Endothelial cell (in vitro differentiated cells): ENCODE data around the gene PMM2. TPM values are rescaled to one million over a fixed set of nuclear protein-coding genes. Genes with fewer than 3 reads are reported as not detected.
A peak's percentile ranks its signal among the peaks of the same experiment; 100 is the strongest.

Source experiments
- DNase-seq: peaks from one replicate; pipeline ENCODE4 v3.0.0; 2021; ENCODE audit warnings: low spot score
- H3K27ac Mint-ChIP-seq: one replicate; pipeline ENCODE4 v1.8.0; 2021; ENCODE audit warnings: mixed read lengths, inconsistent platforms; ENCODE audit not compliant: unreplicated experiment
- H3K27me3 Mint-ChIP-seq: one replicate; pipeline ENCODE4 v1.8.0; 2021; ENCODE audit warnings: mild to moderate bottlenecking, moderate library complexity, mixed read lengths, inconsistent platforms; ENCODE audit not compliant: unreplicated experiment
- H3K36me3 Mint-ChIP-seq: one replicate; pipeline ENCODE4 v1.8.0; 2021; ENCODE audit warnings: mild to moderate bottlenecking, low read depth, mixed read lengths, inconsistent platforms; ENCODE audit not compliant: unreplicated experiment
- H3K4me1 Mint-ChIP-seq: one replicate; pipeline ENCODE4 v1.8.0; 2021; ENCODE audit warnings: mild to moderate bottlenecking, mixed read lengths, inconsistent platforms; ENCODE audit not compliant: unreplicated experiment
- H3K4me3 Mint-ChIP-seq: one replicate; pipeline ENCODE4 v1.8.0; 2021; ENCODE audit warnings: mild to moderate bottlenecking, mixed read lengths, inconsistent platforms; ENCODE audit not compliant: unreplicated experiment
- H3K9me3 Mint-ChIP-seq: one replicate; pipeline ENCODE4 v1.8.0; 2021; ENCODE audit warnings: mixed read lengths, inconsistent platforms; ENCODE audit not compliant: unreplicated experiment
- total RNA-seq: library from RNA; stranded (reverse); fragmentation: NEBNext Ultra II Directional; extraction: Animal tissue kit (Norgen Biotek cat#: 25700); gene quantifications from one replicate; pipeline ENCODE4 v1.2.1, GENCODE V29; 2021; ENCODE audit not compliant: unreplicated experiment
- TF ChIP-seq, protein P1 (sequence below): fragments of 200-600 bp; sonication (generic); IDR thresholded peaks from one replicate; pipeline ENCODE4 v1.5.0; 2021; ENCODE audit warnings: antibody characterized with exemption; ENCODE audit not compliant: unreplicated experiment

The PMM2 gene
- total RNA-seq, 1 donor from 2014 or later, result 19.3 TPM

DNA sequence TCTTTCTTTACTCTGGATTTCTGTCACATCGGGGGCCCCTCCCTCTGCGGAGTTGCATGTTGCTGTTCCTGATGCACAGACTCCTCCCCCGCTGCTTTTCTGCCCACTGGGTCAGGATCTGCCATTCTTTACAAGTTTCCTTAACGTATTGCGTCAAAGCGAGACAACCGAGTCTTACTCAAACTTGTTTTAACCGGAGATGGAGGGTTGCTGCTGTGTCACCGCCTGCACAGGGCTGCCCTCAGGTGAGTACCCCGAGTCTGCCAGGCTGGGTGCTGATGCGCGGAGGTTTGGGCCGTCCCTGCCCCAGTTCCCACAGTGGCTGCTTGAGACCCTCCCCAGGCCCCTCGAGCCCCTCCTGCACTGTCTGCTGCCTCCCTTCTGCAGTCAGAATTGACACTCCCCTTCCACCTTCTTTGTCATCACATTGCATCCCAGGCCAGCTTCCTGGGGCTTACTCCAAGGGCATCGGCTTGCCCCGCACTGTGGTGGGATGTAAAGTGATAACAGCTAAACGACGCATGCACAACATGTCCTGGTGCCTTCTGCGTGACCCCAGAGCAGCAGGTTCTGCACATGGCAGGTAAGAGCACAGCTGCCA lies 51.9 kb downstream of the PMM2 start:
- TF ChIP-seq, protein P1, sequence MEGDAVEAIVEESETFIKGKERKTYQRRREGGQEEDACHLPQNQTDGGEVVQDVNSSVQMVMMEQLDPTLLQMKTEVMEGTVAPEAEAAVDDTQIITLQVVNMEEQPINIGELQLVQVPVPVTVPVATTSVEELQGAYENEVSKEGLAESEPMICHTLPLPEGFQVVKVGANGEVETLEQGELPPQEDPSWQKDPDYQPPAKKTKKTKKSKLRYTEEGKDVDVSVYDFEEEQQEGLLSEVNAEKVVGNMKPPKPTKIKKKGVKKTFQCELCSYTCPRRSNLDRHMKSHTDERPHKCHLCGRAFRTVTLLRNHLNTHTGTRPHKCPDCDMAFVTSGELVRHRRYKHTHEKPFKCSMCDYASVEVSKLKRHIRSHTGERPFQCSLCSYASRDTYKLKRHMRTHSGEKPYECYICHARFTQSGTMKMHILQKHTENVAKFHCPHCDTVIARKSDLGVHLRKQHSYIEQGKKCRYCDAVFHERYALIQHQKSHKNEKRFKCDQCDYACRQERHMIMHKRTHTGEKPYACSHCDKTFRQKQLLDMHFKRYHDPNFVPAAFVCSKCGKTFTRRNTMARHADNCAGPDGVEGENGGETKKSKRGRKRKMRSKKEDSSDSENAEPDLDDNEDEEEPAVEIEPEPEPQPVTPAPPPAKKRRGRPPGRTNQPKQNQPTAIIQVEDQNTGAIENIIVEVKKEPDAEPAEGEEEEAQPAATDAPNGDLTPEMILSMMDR, result no peak
- Mint-ChIP-seq H3K4me3 (no peak overlapping the region), H3K9me3 (no peaks in the 10 kb centered on the region), H3K27me3 (peaks cover 13% of the 10 kb centered on the region), H3K4me1 (peaks cover 27% of the 10 kb centered on the region), H3K27ac (peak overlapping the region; percentile 78), H3K36me3 (peaks cover 27% of the 10 kb centered on the region)
- DNase-seq, result no peak

DNA sequence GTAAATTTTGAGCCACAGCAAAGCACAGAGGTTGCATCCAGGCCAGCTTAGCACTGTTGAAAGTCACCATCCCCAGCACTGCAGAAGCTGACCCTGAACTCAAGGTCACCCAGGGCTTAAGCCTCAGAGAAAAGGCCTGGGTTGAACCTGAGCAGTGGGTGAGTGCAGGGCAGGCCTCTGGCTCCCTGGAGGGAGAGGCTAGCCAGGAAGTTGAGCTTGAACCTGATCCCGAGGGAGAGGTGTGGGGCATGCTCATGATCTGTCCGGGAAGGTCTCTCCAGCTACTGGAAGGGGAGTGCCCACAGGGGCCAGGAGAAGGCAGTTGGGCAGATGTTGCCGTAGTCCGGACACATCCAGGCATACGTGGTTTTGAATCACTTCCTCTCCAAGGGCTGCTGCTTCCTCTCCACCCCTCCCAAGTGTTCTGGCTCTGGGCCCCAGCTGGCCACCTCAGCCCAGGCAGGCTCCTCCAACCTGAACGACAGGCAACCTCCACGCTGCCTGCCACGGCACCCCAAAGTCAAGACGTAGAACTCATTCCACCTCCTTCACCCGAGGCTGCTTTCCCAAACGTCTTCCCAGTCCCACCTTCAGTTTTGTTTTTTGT lies 52.7 kb downstream of the PMM2 start:
- H3K4me1 Mint-ChIP-seq, result peaks cover 28% of the 10 kb centered on the region
- H3K27me3 Mint-ChIP-seq, result peaks cover 11% of the 10 kb centered on the region
- H3K4me3 Mint-ChIP-seq, result peak overlapping the region; percentile 5
- no peaks in the 10 kb centered on the region for H3K9me3 Mint-ChIP-seq
- peak; percentile 34 for DNase-seq
- TF ChIP-seq, protein P1, result no peak
- peak overlapping the region; percentile 81 for H3K27ac Mint-ChIP-seq
- H3K36me3 Mint-ChIP-seq, result peaks cover 28% of the 10 kb centered on the region

DNA sequence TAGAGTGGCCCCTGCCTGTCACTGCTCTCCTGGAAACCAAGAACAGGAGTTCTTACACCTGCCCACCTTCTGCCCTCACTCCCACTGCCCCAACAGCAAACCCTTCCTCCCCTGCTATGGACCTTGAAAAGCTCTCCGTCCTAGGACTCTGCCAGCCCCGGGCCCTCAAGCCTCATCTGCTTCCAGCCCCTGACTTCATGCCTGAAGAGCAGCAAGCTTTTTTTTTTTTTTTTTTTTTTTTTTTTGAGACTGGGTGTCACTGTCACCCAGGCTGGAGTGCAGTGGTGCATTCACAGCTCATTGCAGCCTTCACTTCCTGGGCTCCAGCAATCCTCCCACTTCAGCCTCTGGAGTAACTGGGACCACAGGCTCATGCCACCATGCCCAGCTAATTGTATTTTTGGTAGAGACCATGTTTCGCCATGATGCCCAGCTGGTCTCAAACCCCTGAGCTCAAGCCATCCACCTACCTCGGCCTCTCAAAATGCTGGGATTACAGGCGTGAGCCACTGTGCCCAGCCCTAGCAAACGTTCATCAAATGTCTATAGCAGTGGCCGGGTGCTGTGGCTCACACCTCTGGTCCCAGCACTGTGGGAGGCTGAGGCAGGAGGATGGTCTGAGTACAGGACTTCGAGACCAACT lies 54.2 kb downstream of the PMM2 start:
- Mint-ChIP-seq H3K27me3 (peaks cover 9% of the 10 kb centered on the region), H3K27ac (peak overlapping the region; percentile 37), H3K4me3 (peak overlapping the region; percentile 75), H3K4me1 (peaks cover 37% of the 10 kb centered on the region), H3K36me3 (peaks cover 36% of the 10 kb centered on the region), H3K9me3 (no peaks in the 10 kb centered on the region)
- no peak for DNase-seq
- TF ChIP-seq, protein P1, result no peak

DNA sequence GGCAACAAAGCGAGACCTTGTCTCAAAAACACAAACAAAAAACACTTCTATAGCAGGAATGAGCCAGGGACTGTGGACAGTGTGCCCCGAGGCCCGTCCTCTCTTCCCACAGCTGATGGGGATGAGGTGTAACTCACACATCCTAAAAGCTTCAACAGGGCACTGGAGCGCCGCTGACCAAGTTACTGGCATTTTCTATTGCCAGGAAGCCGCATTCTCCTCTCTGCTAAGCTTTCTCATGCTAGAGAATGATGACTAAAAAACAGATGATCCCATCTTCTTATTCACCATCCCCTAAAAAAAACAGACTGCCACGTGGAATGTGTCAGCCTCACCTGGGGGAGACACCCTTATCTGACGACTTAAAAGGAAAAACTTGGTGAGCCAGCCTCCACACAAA lies 54.9 kb downstream of the PMM2 start:
- Mint-ChIP-seq H3K36me3 (peaks cover 36% of the 10 kb centered on the region), H3K4me1 (peaks cover 39% of the 10 kb centered on the region), H3K27ac (peak overlapping the region; percentile 67), H3K9me3 (no peaks in the 10 kb centered on the region), H3K4me3 (no peak overlapping the region), H3K27me3 (peaks cover 11% of the 10 kb centered on the region)
- no peak for DNase-seq
- TF ChIP-seq, protein P1, result no peak

DNA sequence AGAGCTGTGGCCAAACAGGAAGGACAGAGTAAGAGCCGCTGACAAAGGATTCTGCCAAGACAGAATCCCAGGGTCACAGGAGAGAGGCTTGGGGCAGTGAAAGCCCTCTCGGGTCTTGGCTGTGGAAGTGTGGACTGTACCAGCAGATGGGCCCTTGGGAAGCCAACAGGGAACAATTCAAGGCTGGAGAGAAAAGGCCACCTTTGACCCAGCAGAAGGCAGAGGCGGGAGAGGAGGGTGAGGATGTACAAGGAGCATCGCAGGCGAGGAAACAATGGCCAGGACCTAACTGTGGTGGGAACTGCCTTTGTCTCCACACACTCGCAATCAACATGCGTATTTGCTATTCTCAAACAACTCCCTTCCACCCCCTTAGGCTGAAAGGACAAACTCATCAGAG lies 55.5 kb downstream of the PMM2 start:
- Mint-ChIP-seq H3K27me3 (peaks cover 15% of the 10 kb centered on the region), H3K27ac (peak overlapping the region; percentile 67), H3K36me3 (peaks cover 40% of the 10 kb centered on the region), H3K4me3 (no peak overlapping the region), H3K9me3 (no peaks in the 10 kb centered on the region), H3K4me1 (peaks cover 43% of the 10 kb centered on the region)
- no peak for DNase-seq
- TF ChIP-seq, protein P1, result no peak
